HCT116 (cell line): ENCODE results near the gene SLC6A6. TPM values are rescaled to one million over a fixed set of nuclear protein-coding genes. Genes with fewer than 3 reads are reported as not detected.
A peak's percentile ranks its signal among the peaks of the same experiment; 100 is the strongest.

Experiments
- ATAC-seq: fragments of 200-7000 bp; cut with Tn5 transposase; 2 replicates; pipeline ENCODE4 v1.9.1; 2020; ENCODE audit warnings: mild to moderate bottlenecking, moderate library complexity
- BruUV-seq: library from RNA; stranded (reverse); fragments of 400-500 nt; replicated peaks from 2 replicates; lab custom pipeline; 2021; lab: Mats Ljungman, UMichigan
- CTCF ChIA-PET: fragments of 300-600 bp; sonication (Branson Sonifier 250); formaldehyde crosslinking; loops from one replicate; lab custom pipeline; 2021; ENCODE audit warnings: antibody characterized with exemption; lab: Charles Lee
- POLR2A ChIA-PET: fragments of 300-600, 350-600 bp; sonication (Branson Sonifier 250); formaldehyde crosslinking; loops from one replicate; lab custom pipeline; 2021; ENCODE audit warnings: antibody characterized with exemption; lab: Charles Lee
- RAD21 ChIA-PET, 2 experiments: fragments of 300-600 bp; sonication (Branson Sonifier 250); formaldehyde crosslinking; loops; one replicate each; lab custom pipeline; 2023; ENCODE audit warnings: low total read pairs in 2 of 2; ENCODE audit not compliant: uncharacterized antibody in 2 of 2, unreplicated experiment in 2 of 2, low non-redundant PET in 1 of 2; lab: Charles Lee
- DNase-seq: peaks from one replicate; pipeline ENCODE4 v3.0.0-alpha.2; 2010; ENCODE audit warnings: low read depth, low spot score
- H2AFZ ChIP-seq: fragments of 200-600 bp; shearing (Covaris generic), sonication (generic); 2 replicates; pipeline ENCODE4 v1.6.1; 2017; ENCODE audit warnings: low read depth, mixed run types, mixed read lengths, antibody characterized with exemption, low read length; ENCODE audit not compliant: poor library complexity, severe bottlenecking
- H3K27ac ChIP-seq: 2 replicates; pipeline ENCODE4 v1.5.1; 2012; ENCODE audit warnings: low read depth, low read length
- H3K27me3 ChIP-seq: fragments of 200-600 bp; sonication (generic); 2 replicates; pipeline ENCODE4 v1.6.1; 2016; ENCODE audit warnings: mixed run types, low read length, mixed read lengths; ENCODE audit not compliant: insufficient read depth
- H3K36me3 ChIP-seq, 2 experiments: fragments of 200-500 bp in 1 of 2; fragments of 200-600 bp in 1 of 2; sonication (Bioruptor generic) in 1 of 2; sonication (generic) in 1 of 2; 2 replicates each; pipeline versions ENCODE4 v1.5.1 to v1.6.1; 2014 to 2016; ENCODE audit warnings: low read length in 2 of 2, inconsistent platforms in 1 of 2, mixed read lengths in 1 of 2, mixed run types in 1 of 2; ENCODE audit not compliant: insufficient read depth in 2 of 2, control insufficient read depth in 1 of 2
- H3K4me1 ChIP-seq, 2 experiments: fragments of 200-600 bp in 1 of 2; sonication (generic) in 1 of 2; 2 replicates each; pipeline versions ENCODE4 v1.5.1 to v1.6.1; 2012 to 2017; ENCODE audit warnings: low read length in 2 of 2, inconsistent platforms in 1 of 2, mild to moderate bottlenecking in 1 of 2, mixed read lengths in 1 of 2, mixed run types in 1 of 2, moderate library complexity in 1 of 2; ENCODE audit not compliant: insufficient read depth in 2 of 2, control insufficient read depth in 1 of 2
- H3K4me2 ChIP-seq: fragments of 200-600 bp; sonication (generic); 2 replicates; pipeline ENCODE4 v1.6.1; 2017; ENCODE audit warnings: mixed run types, low read length, mixed read lengths
- H3K4me3 ChIP-seq, 2 experiments: fragments of 200-600 bp in 1 of 2; sonication (generic) in 1 of 2; replicated peaks in 1 of 2; 2 replicates each; pipeline ENCODE4 v1.5.1; 2011 to 2016; ENCODE audit warnings: low read length in 2 of 2, control low read depth in 1 of 2, low read depth in 1 of 2, mild to moderate bottlenecking in 1 of 2, mixed read lengths in 1 of 2, mixed run types in 1 of 2
- H3K79me2 ChIP-seq: fragments of 200-600 bp; sonication (generic); 2 replicates; pipeline ENCODE4 v1.6.1; 2017; ENCODE audit warnings: mild to moderate bottlenecking, mixed run types, low read length, moderate library complexity, mixed read lengths; ENCODE audit not compliant: insufficient read depth
- H3K9ac ChIP-seq: fragments of 200-600 bp; sonication (generic); 2 replicates; pipeline ENCODE4 v1.6.1; 2016; ENCODE audit warnings: low read length, mixed read lengths
- H3K9me2 ChIP-seq: fragments of 200-600 bp; sonication (generic), shearing (Covaris generic); 2 replicates; pipeline ENCODE4 v1.6.1; 2017; ENCODE audit warnings: mixed run types, mild to moderate bottlenecking, moderate library complexity; ENCODE audit not compliant: insufficient read depth
- H3K9me3 ChIP-seq, 2 experiments: fragments of 200-500 bp in 1 of 2; fragments of 200-600 bp in 1 of 2; sonication (Bioruptor generic) in 1 of 2; sonication (generic) in 1 of 2; 2 replicates each; pipeline ENCODE4 v1.6.1; 2014 to 2017; ENCODE audit warnings: low read length in 2 of 2, mixed read lengths in 2 of 2, inconsistent platforms in 1 of 2, low read depth in 1 of 2, mild to moderate bottlenecking in 1 of 2, mixed run types in 1 of 2, moderate library complexity in 1 of 2; ENCODE audit not compliant: control insufficient read depth in 1 of 2, insufficient read depth in 1 of 2
- H4K20me1 ChIP-seq: fragments of 200-600 bp; sonication (generic), shearing (Covaris generic); 2 replicates; pipeline ENCODE4 v1.6.1; 2017; ENCODE audit warnings: mixed run types, mild to moderate bottlenecking, moderate library complexity; ENCODE audit not compliant: insufficient read depth
- CBX3 ChIP-seq: IDR thresholded peaks from 2 replicates; pipeline ENCODE4 v1.6.1; 2012; ENCODE audit warnings: low read depth
- EZH2 ChIP-seq: fragments of 200-600 bp; sonication (generic); IDR thresholded peaks from 2 replicates; pipeline ENCODE4 v1.6.1; 2017; ENCODE audit warnings: antibody characterized with exemption, mixed run types
- EZH2phosphoT487 ChIP-seq: fragments of 200-600 bp; IDR thresholded peaks from 2 replicates; pipeline ENCODE4 v1.6.1; 2018; ENCODE audit warnings: antibody characterized with exemption, borderline replicate concordance
- FOSL1 ChIP-seq: IDR thresholded peaks from 2 replicates; pipeline ENCODE4 v1.6.1; 2012; ENCODE audit warnings: low read depth
- SIN3A ChIP-seq: IDR thresholded peaks from 2 replicates; pipeline ENCODE4 v1.6.1; 2012; ENCODE audit warnings: low read depth
- SRF ChIP-seq: IDR thresholded peaks from 2 replicates; pipeline ENCODE4 v1.6.1; 2012; ENCODE audit warnings: low read depth
- TCF7L2 ChIP-seq: IDR thresholded peaks from 2 replicates; pipeline ENCODE4 v1.7.0; 2011; ENCODE audit warnings: borderline replicate concordance, inconsistent platforms; ENCODE audit not compliant: insufficient read depth, insufficient read length; ENCODE audit errors: extremely low read depth
- YY1 ChIP-seq: IDR thresholded peaks from 2 replicates; pipeline ENCODE4 v1.6.1; 2011; ENCODE audit warnings: low read length, low read depth, moderate library complexity, mild to moderate bottlenecking; ENCODE audit not compliant: insufficient replicate concordance; ENCODE audit errors: extremely low read depth
- ZFX ChIP-seq: fragments of 450-650 bp; IDR thresholded peaks from 2 replicates; pipeline ENCODE4 v1.6.1; 2017
- ZNF274 ChIP-seq: fragments of 200-500 bp; sonication (Bioruptor generic); IDR thresholded peaks from 2 replicates; pipeline ENCODE4 v1.6.1; 2014; ENCODE audit warnings: mild to moderate bottlenecking, low read depth, low read length, inconsistent platforms
- intact Hi-C: fragments of 100-400 bp; cut with micrococcal nuclease; formaldehyde crosslinking; loops from 2 replicates; pipeline ENCODE4 v1.10.0; 2022
- total RNA-seq: library from RNA; stranded (reverse); gene quantifications from one replicate; pipeline ENCODE4 v1.2.1, GENCODE V29; 2021; ENCODE audit not compliant: unreplicated experiment

Gene SLC6A6
- total RNA-seq, 1 experiment from 2014 or later = 36.3 TPM

DNA sequence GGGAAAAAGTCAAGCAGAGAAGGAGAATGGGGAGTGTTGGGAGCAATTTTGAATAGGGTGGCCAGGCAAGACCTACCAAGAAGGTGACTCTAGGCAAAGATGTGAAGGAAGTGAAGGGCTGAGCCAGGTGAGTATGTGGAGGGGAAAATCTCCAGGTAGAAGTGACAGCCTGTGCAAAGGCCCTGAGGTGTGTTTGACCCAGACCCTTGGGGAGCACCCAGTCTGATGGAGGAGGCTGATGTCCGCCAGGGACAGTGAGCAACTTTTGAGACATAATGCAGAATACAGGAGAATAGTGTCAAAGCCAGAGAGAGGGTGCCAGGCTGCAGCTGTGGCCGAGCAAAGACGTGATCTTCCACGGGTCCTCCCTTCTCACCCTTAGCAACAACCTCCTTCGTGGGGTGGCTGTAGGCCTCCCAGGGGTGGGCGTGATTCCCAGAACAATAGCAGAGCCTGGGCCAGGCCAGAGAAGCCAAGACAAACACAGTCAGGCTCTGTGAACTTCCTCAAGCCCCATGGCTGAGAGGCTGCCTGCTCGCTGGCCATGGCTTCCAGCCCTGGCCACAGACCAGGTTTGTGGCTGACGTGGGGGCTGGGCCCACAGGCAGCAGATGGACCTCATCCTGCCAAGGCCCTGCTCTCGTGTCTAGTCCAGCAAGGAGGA, 58.1 kb downstream of the SLC6A6 start:
- BruUV-seq = TSS peak; percentile 18
- H2AFZ ChIP-seq = no peak overlapping the region
- H3K9me3 ChIP-seq = no peaks in the 10 kb centered on the region
- ChIA-PET CTCF (interaction anchor here (0.7 to 1.1 kb wide), 3 partner anchors 199 to 257 kb away, joined by 3 to 12 read pairs (median 7); no protein-coding TSS in a partner anchor), RAD21 (interaction anchor here in 1 of 2 experiments (1.7 kb wide), 1 partner anchor 257 kb away, joined by 7 read pairs; no protein-coding TSS in a partner anchor), POLR2A (no interaction called here)
- H3K27ac ChIP-seq = no peak overlapping the region
- ATAC-seq (no peak), DNase-seq (no peak)
- intact Hi-C loops = loop anchor here (1.0 to 2.0 kb wide), 3 partner anchors 199 to 564 kb away; no protein-coding TSS in a partner anchor
- TF ChIP-seq EZH2 = no peak
- TF ChIP-seq CBX3 = no peak
- TF ChIP-seq YY1 = no peak
- H4K20me1 ChIP-seq = no peaks in the 10 kb centered on the region
- H3K4me3 ChIP-seq = no peak overlapping the region
- H3K4me1 ChIP-seq = no peaks in the 10 kb centered on the region
- no peaks in the 10 kb centered on the region for H3K9me2 ChIP-seq
- H3K4me2 ChIP-seq = no peak overlapping the region
- no peaks in the 10 kb centered on the region for H3K79me2 ChIP-seq
- peaks cover 11 to 21% of the 10 kb centered on the region in 2 experiments; a peak in 3 of 4 replicates for H3K36me3 ChIP-seq
- no peak overlapping the region for H3K9ac ChIP-seq
- H3K27me3 ChIP-seq = no peaks in the 10 kb centered on the region

DNA sequence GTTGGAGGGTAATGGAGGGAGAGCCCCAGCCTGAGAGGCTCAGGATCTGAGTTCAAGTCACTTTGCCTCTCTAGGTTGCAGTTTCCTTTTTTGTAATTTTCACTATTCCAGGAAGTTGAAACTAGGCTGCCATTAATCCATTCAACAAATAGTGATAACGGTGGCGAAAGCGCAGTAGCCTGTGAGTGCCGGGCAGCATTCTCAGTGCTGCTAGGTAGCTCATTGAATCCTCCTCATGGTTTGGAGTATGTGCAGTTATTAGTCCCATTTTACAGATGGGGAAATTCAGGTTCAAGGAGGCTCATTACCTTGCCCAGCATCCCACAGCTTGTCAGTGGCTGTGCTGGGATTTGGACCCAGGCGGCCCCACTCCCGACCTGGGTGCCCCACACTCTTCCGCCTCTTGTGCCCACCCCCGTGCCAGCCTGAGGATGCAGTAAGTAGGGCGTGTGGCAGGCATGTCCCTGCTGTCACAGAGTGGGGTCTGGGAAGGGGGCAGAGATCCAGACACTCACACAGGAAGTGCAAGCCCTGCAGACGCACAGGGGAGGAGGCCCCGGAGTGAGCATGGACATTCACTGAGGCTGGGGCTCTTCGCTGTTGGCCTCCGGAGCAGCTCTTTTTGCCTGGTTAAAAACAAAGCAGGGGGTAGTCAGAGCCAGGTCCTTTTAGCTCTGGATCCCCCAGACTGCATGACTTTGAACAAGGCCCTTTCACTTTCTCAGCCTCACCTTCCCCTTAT, 58.8 kb downstream of the SLC6A6 start:
- H3K27ac ChIP-seq = no peak overlapping the region
- TF ChIP-seq SIN3A = no peak
- TF ChIP-seq ZNF274 = no peak
- TF ChIP-seq FOSL1 = no peak
- TF ChIP-seq YY1 = no peak
- no peak for TF ChIP-seq SRF
- TF ChIP-seq ZFX = no peak
- TF ChIP-seq EZH2phosphoT487 = no peak
- no peak for TF ChIP-seq TCF7L2
- TF ChIP-seq, all 23 proteins: peak for 0

More for the DNA sequence above, 58.8 kb downstream of the SLC6A6 start:
- H2AFZ ChIP-seq = no peak overlapping the region
- H3K4me3 ChIP-seq = no peak overlapping the region
- ChIA-PET POLR2A (no interaction called here), CTCF (interaction anchor here (0.7 to 1.2 kb wide), 5 partner anchors 59 to 258 kb away, joined by 4 to 12 read pairs (median 7); partner anchors contain the start of gene SLC6A6), RAD21 (interaction anchor here (1.0 to 1.7 kb wide), 3 partner anchors 9 to 257 kb away, joined by 3 to 7 read pairs (median 3); no protein-coding TSS in a partner anchor)
- H3K9ac ChIP-seq = no peak overlapping the region
- intact Hi-C loops = loop anchor here (1.0 to 2.0 kb wide), 3 partner anchors 200 to 565 kb away; no protein-coding TSS in a partner anchor
- DNase-seq = no peak
- no peaks in the 10 kb centered on the region for H3K4me1 ChIP-seq
- no peaks in the 10 kb centered on the region for H3K79me2 ChIP-seq
- H3K9me3 ChIP-seq = no peaks in the 10 kb centered on the region
- BruUV-seq = no TSS peak
- no peaks in the 10 kb centered on the region for H3K9me2 ChIP-seq
- ATAC-seq = peak; percentile 24
- H3K27me3 ChIP-seq = no peaks in the 10 kb centered on the region
- H3K4me2 ChIP-seq = no peak overlapping the region
- H3K36me3 ChIP-seq = peaks cover 11 to 21% of the 10 kb centered on the region in 2 experiments; a peak in 3 of 4 replicates
- no peaks in the 10 kb centered on the region for H4K20me1 ChIP-seq
